Activated B cell treated with CpG ODN at 0.5 μM for 24 hours (primary cell): ENCODE results near the gene TTC7B. TPM values are rescaled to one million over a fixed set of nuclear protein-coding genes. Genes with fewer than 3 reads are reported as not detected.

Experiments used
- ATAC-seq: fragments of 200-7000 bp; cut with Tn5 transposase; one replicate; pipeline ENCODE4 v1.10.0; 2021; ENCODE audit warnings: low read depth, mild to moderate bottlenecking, moderate library complexity
- CTCF ChIA-PET: fragments of 350-600 bp; sonication (Branson Sonifier 250); formaldehyde crosslinking; loops from one replicate; lab custom pipeline; 2021; ENCODE audit warnings: antibody characterized with exemption; lab: Charles Lee
- POLR2A ChIA-PET: fragments of 350-600 bp; sonication (Branson Sonifier 250); formaldehyde crosslinking; loops from one replicate; lab custom pipeline; 2021; ENCODE audit warnings: antibody characterized with exemption; lab: Charles Lee
- DNase-seq: peaks from one replicate; pipeline ENCODE4 v3.0.0; 2022
- H3K27ac Mint-ChIP-seq: one replicate; pipeline ENCODE4 v1.8.0; 2020; ENCODE audit warnings: mixed read lengths
- H3K27me3 Mint-ChIP-seq: one replicate; pipeline ENCODE4 v1.8.0; 2021; ENCODE audit warnings: mixed read lengths
- H3K36me3 Mint-ChIP-seq: one replicate; pipeline ENCODE4 v1.8.0; 2021; ENCODE audit warnings: low read depth, mixed read lengths
- H3K4me1 Mint-ChIP-seq: one replicate; pipeline ENCODE4 v1.8.0; 2021; ENCODE audit warnings: mixed read lengths
- H3K4me3 Mint-ChIP-seq: one replicate; pipeline ENCODE4 v1.8.0; 2020; ENCODE audit warnings: mild to moderate bottlenecking, mixed read lengths
- H3K9me3 Mint-ChIP-seq: one replicate; pipeline ENCODE4 v1.8.0; 2020; ENCODE audit warnings: mixed read lengths
- intact Hi-C: fragments of 100-400 bp; cut with micrococcal nuclease; formaldehyde crosslinking; loops from one replicate; pipeline ENCODE4 v1.15.1; 2024
- total RNA-seq: library from RNA; stranded (reverse); gene quantifications from 2 replicates; pipeline ENCODE4 v1.2.3, GENCODE V29; 2022
- TF ChIP-seq, protein P1 (sequence below): fragments of 200-600 bp; IDR thresholded peaks from one replicate; pipeline ENCODE4 v1.8.0; 2022; ENCODE audit warnings: antibody characterized with exemption, mild to moderate bottlenecking

The TTC7B gene
- total RNA-seq, 1 donor from 2014 or later: 1.9 TPM

DNA sequence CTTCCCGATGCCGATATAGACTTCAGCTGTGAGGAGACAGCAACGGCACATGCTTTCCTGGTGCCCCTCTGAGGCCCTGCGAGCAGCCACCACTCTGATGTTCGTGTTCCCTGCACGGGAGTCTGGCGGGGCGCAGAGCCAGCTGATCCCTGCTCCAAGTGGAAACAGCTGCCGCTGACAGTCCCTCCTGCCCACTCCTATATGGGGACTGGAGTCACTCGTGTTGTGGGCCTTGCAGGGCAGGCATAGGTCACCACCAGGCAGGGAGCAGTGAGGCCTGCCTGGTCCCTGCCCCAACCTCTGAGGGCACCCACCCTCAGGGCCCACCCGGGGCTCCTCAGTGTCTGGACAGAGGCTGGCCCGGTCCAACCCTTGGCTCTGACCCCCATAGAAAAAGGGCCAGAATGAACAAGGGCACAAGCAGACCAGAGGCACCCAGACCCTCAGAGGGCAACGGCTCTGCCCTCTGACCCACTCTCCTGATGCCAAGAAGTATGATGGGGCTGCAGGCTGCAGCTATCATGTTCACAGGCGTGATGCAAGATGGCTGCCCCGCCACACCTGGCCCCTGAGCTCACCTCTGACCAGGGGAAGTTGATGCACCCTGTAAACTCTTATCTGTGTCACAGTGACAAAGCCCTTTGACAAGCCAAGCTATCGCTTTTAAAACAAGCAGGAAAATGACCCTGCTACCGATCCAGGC is 237.8 kb downstream of the TTC7B start:
- no peaks in the 10 kb centered on the region for H3K4me1 Mint-ChIP-seq

GRCh38 chr14:90577661-90578282 is 238.5 kb downstream of the TTC7B start:
- ATAC-seq (no peak), DNase-seq (no peak)
- no peak overlapping the region for H3K4me3 Mint-ChIP-seq
- no peaks in the 10 kb centered on the region for H3K36me3 Mint-ChIP-seq
- H3K9me3 Mint-ChIP-seq: no peaks in the 10 kb centered on the region
- no peaks in the 10 kb centered on the region for H3K4me1 Mint-ChIP-seq
- ChIA-PET CTCF (no interaction called here), POLR2A (no interaction called here)
- TF ChIP-seq, protein P1, sequence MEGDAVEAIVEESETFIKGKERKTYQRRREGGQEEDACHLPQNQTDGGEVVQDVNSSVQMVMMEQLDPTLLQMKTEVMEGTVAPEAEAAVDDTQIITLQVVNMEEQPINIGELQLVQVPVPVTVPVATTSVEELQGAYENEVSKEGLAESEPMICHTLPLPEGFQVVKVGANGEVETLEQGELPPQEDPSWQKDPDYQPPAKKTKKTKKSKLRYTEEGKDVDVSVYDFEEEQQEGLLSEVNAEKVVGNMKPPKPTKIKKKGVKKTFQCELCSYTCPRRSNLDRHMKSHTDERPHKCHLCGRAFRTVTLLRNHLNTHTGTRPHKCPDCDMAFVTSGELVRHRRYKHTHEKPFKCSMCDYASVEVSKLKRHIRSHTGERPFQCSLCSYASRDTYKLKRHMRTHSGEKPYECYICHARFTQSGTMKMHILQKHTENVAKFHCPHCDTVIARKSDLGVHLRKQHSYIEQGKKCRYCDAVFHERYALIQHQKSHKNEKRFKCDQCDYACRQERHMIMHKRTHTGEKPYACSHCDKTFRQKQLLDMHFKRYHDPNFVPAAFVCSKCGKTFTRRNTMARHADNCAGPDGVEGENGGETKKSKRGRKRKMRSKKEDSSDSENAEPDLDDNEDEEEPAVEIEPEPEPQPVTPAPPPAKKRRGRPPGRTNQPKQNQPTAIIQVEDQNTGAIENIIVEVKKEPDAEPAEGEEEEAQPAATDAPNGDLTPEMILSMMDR: no peak
- no peaks in the 10 kb centered on the region for H3K27me3 Mint-ChIP-seq
- intact Hi-C loops: no loop called here
- H3K27ac Mint-ChIP-seq: no peak overlapping the region

More for the DNA sequence above, 237.8 kb downstream of the TTC7B start:
- no peak for DNase-seq
- ChIA-PET POLR2A (no interaction called here), CTCF (no interaction called here)
- ATAC-seq: no peak
- Mint-ChIP-seq H3K9me3 (no peaks in the 10 kb centered on the region), H3K27ac (no peak overlapping the region), H3K27me3 (no peaks in the 10 kb centered on the region), H3K36me3 (no peaks in the 10 kb centered on the region), H3K4me3 (no peak overlapping the region)
- intact Hi-C loops: no loop called here
- TF ChIP-seq, protein P1: no peak

- ATAC-seq (no peak), DNase-seq (no peak)
- ChIA-PET POLR2A (no interaction called here), CTCF (no interaction called here)
- Mint-ChIP-seq H3K36me3 (no peaks in the 10 kb centered on the region), H3K27me3 (no peaks in the 10 kb centered on the region), H3K4me3 (no peak overlapping the region), H3K27ac (no peak overlapping the region), H3K9me3 (no peaks in the 10 kb centered on the region), H3K4me1 (no peaks in the 10 kb centered on the region)
- intact Hi-C loops: no loop called here
- TF ChIP-seq, protein P1: no peak
Measured at GRCh38 chr14:90576981-90577660, 239.1 kb downstream of the TTC7B start.

DNA sequence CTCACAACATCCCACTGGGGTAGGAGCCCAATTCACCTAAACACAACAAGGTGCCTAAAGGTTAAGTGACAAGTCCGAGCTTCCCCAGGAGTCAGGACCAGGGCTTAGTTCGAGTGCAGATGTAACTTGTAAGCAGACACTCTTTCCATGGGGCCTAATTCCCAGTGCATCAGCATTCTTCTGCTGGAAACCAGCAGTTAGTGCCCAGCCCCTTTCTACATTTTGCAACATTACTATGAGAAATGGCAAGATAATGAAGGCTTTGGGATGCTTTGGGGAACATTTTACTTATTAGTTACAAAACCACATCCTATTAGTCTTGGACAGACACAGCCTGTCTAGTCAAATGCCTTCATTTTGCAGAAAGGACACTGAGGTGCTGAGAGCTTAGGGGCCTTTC is 239.6 kb downstream of the TTC7B start:
- H3K27ac Mint-ChIP-seq: no peak overlapping the region
- H3K27me3 Mint-ChIP-seq: no peaks in the 10 kb centered on the region
- no peak for DNase-seq
- no peak overlapping the region for H3K4me3 Mint-ChIP-seq
- H3K36me3 Mint-ChIP-seq: no peaks in the 10 kb centered on the region
- no peaks in the 10 kb centered on the region for H3K4me1 Mint-ChIP-seq
- CTCF ChIA-PET: no interaction called here
- no peak for ATAC-seq
- no peaks in the 10 kb centered on the region for H3K9me3 Mint-ChIP-seq
- POLR2A ChIA-PET: no interaction called here
- intact Hi-C loops: no loop called here
- TF ChIP-seq, protein P1: no peak

- DNase-seq (no peak), ATAC-seq (no peak)
- H3K4me3 Mint-ChIP-seq: no peak overlapping the region
- H3K27ac Mint-ChIP-seq: no peak overlapping the region
- H3K27me3 Mint-ChIP-seq: no peaks in the 10 kb centered on the region
- ChIA-PET POLR2A (no interaction called here), CTCF (no interaction called here)
- intact Hi-C loops: no loop called here
- no peaks in the 10 kb centered on the region for H3K4me1 Mint-ChIP-seq
- TF ChIP-seq, protein P1: no peak
- no peaks in the 10 kb centered on the region for H3K9me3 Mint-ChIP-seq
- H3K36me3 Mint-ChIP-seq: no peaks in the 10 kb centered on the region
Measured at GRCh38 chr14:90575781-90576180, 240.4 kb downstream of the TTC7B start.
